Spleen (tissue), 7 donors: ENCODE measurements around the gene SRXN1.

Experiments used
- CTCF ChIP-seq, 11 experiments: fragments of 200-600 bp in 7 of 11; fragments of 450-650 bp in 4 of 11; sonication (generic) in 4 of 11; IDR thresholded peaks in 8 of 11; conservative IDR thresholded peaks in 3 of 11; 1 replicate in 7 of 11; 2 replicates in 4 of 11; pipeline versions ENCODE4 v1.4.0 to v1.8.0; 2016 to 2021; ENCODE audit warnings: antibody characterized with exemption in 11 of 11, inconsistent platforms in 4 of 11, mild to moderate bottlenecking in 1 of 11
- POLR2AphosphoS5 ChIP-seq, 3 donors: sonication (generic); formaldehyde crosslinking; IDR thresholded peaks; one replicate each; pipeline ENCODE4 v1.5.1; 2017; ENCODE audit warnings: antibody characterized with exemption in 3 of 3
- donor health status: DM: no; HTN: no; CAD: no; lungs with moderate emphysema.
- donor health status: DM: no; HTN: no; CAD: no.
- donor health status: DM: no; HTN: no; CAD: no.

DNA sequence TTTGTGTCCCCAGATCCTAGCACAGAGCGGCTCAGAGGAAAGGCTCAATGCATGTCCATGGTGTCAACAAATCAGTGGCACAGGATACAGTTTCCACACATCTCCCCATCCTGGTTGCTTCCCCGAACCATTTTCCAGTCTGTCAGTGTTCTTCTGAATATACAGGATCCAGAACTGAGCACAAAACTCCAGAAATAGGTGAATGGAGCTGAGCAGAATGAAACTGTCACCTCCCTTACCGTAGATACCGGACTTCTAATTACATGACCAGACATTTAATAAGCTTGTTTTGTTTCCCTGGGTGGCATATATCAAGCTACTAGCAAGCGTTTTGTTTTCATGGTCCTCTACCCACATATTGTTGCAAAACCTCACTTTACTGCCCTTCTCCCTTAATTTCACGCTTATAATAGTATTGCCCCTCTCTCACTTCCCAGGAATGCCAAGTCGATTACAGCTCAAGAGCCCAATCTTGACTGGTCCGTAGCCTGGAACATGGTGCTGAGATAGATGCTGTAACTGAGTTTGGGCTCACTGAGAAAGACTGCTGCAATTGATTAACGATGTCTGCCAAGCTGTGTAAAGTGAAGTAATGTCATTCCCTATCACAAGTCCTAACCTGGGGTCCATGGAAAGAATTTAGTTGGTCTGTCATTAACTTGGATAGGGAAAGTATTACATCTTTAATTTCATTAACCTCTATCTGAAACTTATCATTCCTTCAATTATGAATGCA is 34.6 kb upstream of the SRXN1 start:
- TF ChIP-seq CTCF (IDR thresholded peaks at IDR 0.05 in 8 of 11, conservative IDR thresholded peaks at IDR 0.05 in 3 of 11): no peak
- TF ChIP-seq POLR2AphosphoS5 (IDR thresholded peaks at IDR 0.05): no peak
